22Rv1 (cell line): ENCODE measurements around the gene UNC93B1.
"Not testable (repeated sequence)": the region's sequence is repeated elsewhere in the genome, so short reads cannot be mapped to it uniquely, and the experiment has no call there.

Source experiments
- H3K27ac ChIP-seq: fragments of 450-650 bp; 2 replicates; pipeline ENCODE4 v1.5.1; 2017
- ZFX ChIP-seq: fragments of 450-650 bp; IDR thresholded peaks from 2 replicates; pipeline ENCODE4 v1.6.1; 2017; ENCODE audit warnings: antibody characterized with exemption, borderline replicate concordance
- TF ChIP-seq, protein P1 (sequence below): fragments of 450-650 bp; IDR thresholded peaks from 2 replicates; pipeline ENCODE4 v1.5.1; 2017; ENCODE audit warnings: mild to moderate bottlenecking

The UNC93B1 gene

GRCh38 chr11:67996622-67997474 lies 7.0 kb downstream of the UNC93B1 start:
- peak overlapping the region; percentile 54 for H3K27ac ChIP-seq
- no peak for TF ChIP-seq ZFX
- TF ChIP-seq, protein P1, sequence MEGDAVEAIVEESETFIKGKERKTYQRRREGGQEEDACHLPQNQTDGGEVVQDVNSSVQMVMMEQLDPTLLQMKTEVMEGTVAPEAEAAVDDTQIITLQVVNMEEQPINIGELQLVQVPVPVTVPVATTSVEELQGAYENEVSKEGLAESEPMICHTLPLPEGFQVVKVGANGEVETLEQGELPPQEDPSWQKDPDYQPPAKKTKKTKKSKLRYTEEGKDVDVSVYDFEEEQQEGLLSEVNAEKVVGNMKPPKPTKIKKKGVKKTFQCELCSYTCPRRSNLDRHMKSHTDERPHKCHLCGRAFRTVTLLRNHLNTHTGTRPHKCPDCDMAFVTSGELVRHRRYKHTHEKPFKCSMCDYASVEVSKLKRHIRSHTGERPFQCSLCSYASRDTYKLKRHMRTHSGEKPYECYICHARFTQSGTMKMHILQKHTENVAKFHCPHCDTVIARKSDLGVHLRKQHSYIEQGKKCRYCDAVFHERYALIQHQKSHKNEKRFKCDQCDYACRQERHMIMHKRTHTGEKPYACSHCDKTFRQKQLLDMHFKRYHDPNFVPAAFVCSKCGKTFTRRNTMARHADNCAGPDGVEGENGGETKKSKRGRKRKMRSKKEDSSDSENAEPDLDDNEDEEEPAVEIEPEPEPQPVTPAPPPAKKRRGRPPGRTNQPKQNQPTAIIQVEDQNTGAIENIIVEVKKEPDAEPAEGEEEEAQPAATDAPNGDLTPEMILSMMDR, result peak; percentile 19; the same call in 1 of the 2 replicates

DNA sequence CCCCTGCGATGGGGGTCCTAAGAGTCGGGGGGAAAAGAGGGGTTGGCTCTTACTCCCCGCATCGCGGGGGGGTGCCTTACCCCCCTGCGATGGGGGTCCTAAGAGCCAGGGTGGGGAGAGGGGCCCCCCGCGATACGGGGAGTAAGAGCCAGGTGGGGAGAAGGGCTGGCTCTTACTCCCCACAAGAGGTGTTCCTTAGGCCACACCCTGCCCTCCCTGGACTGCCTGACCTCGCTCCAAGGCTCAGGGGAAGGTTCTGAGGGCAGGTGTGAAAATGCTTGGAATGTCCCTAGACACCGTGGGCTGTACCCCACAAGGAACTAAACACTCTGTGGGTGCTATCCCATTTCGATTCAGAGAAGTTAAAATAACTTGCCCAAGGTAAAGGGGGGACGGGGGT lies 7.8 kb downstream of the UNC93B1 start:
- TF ChIP-seq, protein P1, result no peak
- TF ChIP-seq ZFX, result no peak
- no peak overlapping the region for H3K27ac ChIP-seq

DNA sequence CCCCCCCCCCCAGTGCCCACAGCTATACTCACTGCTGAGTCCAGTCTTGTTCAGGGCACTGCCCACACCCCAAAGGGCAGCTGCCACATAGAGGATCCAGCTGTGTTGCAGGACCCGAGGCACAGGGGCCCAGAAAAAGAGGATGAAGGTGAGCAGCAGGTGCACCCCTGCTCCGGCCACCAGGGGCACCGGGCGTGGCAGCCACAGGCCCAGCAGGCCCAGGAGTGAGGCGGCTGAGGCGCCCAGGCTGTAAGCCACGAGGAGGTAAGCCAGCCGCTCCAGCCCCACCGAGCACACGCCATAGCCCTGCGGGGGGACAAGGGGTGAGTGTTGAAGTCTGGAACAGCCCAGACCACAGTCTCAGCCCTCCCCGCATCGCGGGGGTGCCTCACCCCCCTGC lies 8.3 kb downstream of the UNC93B1 start:
- not testable (repeated sequence) for H3K27ac ChIP-seq

DNA sequence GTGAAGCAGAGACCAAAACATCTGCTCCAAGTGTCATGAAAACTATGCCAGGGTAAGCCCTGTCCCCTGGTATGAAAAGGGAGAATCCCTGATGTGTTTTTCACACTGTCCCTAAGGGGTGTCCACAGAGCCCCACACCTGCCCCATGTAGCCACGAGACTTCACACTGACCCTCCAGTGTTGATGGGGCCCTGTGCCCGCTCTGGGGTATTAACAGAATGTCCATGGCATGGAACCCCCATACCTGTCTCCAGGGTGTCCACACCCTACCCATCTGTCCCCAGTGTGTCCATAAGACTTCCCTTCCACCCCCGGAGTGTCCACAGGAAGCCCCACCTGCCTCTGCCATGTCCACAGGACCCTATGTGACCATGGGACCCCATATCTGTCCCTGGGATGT lies 8.8 kb downstream of the UNC93B1 start:
- H3K27ac ChIP-seq, result not testable (repeated sequence)

- not testable (repeated sequence) for H3K27ac ChIP-seq
These were observed 9.5 kb downstream of the UNC93B1 start for GRCh38 chr11:67994387-67994786.

- H3K27ac ChIP-seq, result not testable (repeated sequence)
- TF ChIP-seq, protein P1, result peak; percentile 81
These were observed 10.1 kb downstream of the UNC93B1 start for GRCh38 chr11:67993821-67994220.

- H3K27ac ChIP-seq, result not testable (repeated sequence)
These were observed 12.4 kb downstream of the UNC93B1 start for GRCh38 chr11:67991347-67992121.

- not testable (repeated sequence) for H3K27ac ChIP-seq
These were observed 13.2 kb downstream of the UNC93B1 start for GRCh38 chr11:67990546-67991346.

DNA sequence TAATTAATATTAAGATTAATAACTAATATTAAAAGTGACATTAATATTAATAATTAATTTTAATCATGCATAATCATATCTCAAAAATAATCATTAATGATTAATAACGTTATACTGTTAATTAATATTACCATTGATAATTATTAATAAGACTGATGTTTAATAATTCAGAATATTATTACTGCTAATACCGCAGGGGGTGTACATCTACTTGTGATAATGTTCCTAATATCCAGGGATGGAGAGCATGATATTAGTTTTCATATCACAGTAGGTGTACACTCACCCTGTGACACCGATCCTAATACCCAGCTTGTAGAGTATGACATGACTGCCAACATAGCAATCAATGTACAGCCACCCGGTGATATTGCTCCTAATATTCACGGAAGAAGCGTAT lies 18.6 kb downstream of the UNC93B1 start:
- not testable (repeated sequence) for H3K27ac ChIP-seq

GRCh38 chr11:67983951-67984350 lies 19.9 kb downstream of the UNC93B1 start:
- H3K27ac ChIP-seq, result no peak overlapping the region
- TF ChIP-seq ZFX, result no peak
- TF ChIP-seq, protein P1, result no peak

DNA sequence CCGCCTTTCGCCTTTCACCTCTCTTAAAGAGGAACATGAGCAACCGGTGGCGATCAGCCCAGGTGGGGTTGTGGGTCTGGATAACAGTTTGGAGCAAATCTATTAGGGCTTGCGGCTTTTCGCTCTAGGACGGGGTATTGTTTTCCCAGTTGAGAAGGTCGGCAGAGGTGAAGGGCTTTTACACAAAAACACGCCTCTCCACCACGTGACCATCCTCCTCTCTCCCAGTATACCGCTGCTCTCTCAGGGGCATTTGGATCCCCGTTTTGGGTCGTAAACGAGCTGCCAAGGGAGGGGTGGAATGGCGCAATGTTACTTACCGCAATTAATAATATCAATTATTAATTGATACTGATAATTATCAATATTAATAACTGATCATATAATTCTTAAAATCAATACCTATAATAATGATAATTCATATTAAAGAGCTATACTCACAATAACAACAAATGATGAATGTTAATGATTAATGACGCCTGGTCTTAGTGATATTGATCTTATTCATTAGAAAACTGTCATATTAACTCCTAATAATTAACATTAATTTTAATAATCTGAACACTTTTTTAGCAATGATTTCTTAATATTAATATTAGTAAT lies 21.5 kb downstream of the UNC93B1 start:
- H3K27ac ChIP-seq, result not testable (repeated sequence)

DNA sequence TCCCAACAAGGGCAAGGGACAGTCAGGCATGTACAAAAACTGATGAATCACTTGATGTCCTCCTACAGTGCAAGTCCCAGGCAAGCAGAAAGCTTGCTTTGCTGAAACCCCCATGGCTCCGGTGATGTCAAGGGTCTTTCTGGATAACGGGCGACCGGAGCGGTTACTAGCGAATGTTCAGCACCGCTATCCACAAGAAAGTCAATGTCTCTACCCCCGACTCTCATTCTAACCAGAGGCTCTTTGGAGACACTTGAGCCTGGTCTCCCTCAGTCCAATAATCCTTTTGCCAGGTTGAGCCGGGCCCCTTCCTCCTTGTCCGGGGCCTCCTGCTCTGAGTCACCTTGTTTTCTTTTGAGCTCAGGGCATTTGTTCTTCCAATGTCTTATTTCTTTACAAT lies 22.7 kb downstream of the UNC93B1 start:
- H3K27ac ChIP-seq, result not testable (repeated sequence)

DNA sequence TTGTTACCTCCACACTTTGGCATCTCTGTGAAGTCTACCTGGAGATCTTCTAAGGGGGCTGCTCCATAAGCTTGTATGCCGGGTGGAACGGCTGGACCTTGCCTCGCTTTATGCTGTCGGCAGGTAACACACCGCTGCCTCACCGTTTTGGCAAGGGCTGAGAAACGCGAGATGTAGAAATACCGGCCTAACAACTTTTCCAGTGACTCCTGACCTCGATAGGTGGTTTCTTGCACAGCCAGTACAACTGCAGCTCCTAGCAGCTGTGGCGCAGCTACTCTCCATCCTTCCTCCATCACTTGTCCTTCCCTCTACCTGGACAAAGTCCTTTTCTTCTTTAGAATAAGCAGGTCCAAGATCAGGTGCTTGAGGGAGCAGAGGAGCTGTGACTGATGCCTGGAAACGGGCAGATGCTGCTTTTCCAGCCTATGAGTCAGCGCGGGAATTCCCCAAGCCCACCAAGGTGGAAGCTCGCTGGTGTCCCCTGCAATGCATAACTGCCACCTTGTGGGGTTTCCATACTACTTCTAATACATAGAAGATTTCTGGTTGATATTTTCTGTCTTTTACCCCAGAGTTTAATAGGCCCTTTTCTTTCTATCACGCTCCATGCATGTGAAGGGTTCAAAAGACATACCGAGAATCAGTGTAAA lies 25.0 kb downstream of the UNC93B1 start:
- H3K27ac ChIP-seq, result peak overlapping the region; percentile 60

- H3K27ac ChIP-seq, result not testable (repeated sequence)
These were observed 29.2 kb downstream of the UNC93B1 start for GRCh38 chr11:67974746-67975145.
